ENCODE results near the gene DPYD. TPM values are rescaled to one million over a fixed set of nuclear protein-coding genes. Genes with fewer than 3 reads are reported as not detected.

The DPYD gene
- total and polyA plus RNA-seq, 9 of the 15 experiments (the other 6 are each of a cell fraction or from before 2014, with no cell fraction given), result 0.03 to 0.25 (median 0.08) TPM; not detected in 2

DNA sequence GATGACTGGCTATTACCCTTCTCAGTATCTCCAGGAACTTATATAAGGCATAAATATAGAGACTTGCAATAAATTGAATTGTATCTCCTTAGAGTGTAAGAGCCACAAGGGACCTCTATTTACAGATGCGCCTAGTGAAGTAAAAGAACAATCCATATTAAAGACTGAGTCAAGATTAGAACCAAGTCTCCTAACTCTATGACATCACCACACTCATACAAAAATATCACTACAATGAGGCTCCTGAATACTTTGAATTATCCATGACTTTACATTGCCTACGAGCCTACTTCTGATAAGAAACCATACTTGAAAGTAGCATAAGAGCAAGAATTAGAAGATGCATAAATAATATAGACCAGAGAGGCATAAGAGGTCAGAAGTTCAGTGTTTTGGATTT lies 18.8 kb downstream of the DPYD start (continued):
- TF ChIP-seq ZNF318 (IDR thresholded peaks at IDR 0.05; ENCODE audit: borderline replicate concordance in 1 of 2, low read depth in 1 of 2) (no peak), POU5F1 (IDR thresholded peaks at IDR 0.05; ENCODE audit: borderline replicate concordance, low read depth, low read length, partially characterized antibody) (no peak), HCFC1 (IDR thresholded peaks at IDR 0.05; ENCODE audit: low read depth, low read length) (no peak), ESRRB (CRISPR knock-in tag; IDR thresholded peaks at IDR 0.05; ENCODE audit: borderline replicate concordance) (no peak), ZNF584 (CRISPR knock-in tag; IDR thresholded peaks at IDR 0.05; ENCODE audit: low read depth) (no peak), SIN3A (IDR thresholded peaks at IDR 0.05; ENCODE audit: borderline replicate concordance in 2 of 2, control insufficient read depth in 1 of 2, low read depth in 2 of 2, low read length in 2 of 2) (no peak), L3MBTL2 (IDR thresholded peaks at IDR 0.05) (no peak), DIDO1 (tag; IDR thresholded peaks at IDR 0.05; ENCODE audit: low read depth) (no peak), ZBTB2 (IDR thresholded peaks at IDR 0.05) (no peak)
- TF ChIP-seq, protein P1, sequence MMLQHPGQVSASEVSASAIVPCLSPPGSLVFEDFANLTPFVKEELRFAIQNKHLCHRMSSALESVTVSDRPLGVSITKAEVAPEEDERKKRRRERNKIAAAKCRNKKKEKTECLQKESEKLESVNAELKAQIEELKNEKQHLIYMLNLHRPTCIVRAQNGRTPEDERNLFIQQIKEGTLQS (IDR thresholded peaks at IDR 0.05), result no peak
- TF ChIP-seq, protein P1 (CRISPR knock-in tag; conservative IDR thresholded peaks at IDR 0.05), result no peak
- TF ChIP-seq, protein P2, sequence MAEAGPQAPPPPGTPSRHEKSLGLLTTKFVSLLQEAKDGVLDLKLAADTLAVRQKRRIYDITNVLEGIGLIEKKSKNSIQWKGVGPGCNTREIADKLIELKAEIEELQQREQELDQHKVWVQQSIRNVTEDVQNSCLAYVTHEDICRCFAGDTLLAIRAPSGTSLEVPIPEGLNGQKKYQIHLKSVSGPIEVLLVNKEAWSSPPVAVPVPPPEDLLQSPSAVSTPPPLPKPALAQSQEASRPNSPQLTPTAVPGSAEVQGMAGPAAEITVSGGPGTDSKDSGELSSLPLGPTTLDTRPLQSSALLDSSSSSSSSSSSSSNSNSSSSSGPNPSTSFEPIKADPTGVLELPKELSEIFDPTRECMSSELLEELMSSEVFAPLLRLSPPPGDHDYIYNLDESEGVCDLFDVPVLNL (CRISPR knock-in tag; IDR thresholded peaks at IDR 0.05; ENCODE audit: low read depth), result no peak
